Ishikawa (cell line): ENCODE results near the gene MUC21.

ENCODE experiments used
- CEBPB ChIP-seq: IDR thresholded peaks from 2 replicates; pipeline ENCODE4 v1.6.1; 2012
- EGR1 ChIP-seq: IDR thresholded peaks from 2 replicates; pipeline ENCODE4 v1.6.1; 2012
- EP300 ChIP-seq: IDR thresholded peaks from 2 replicates; pipeline ENCODE4 v1.6.1; 2012; ENCODE audit warnings: borderline replicate concordance
- FOXM1 ChIP-seq: IDR thresholded peaks from 2 replicates; pipeline ENCODE4 v1.6.1; 2012; ENCODE audit warnings: low read depth, borderline replicate concordance
- RAD21 ChIP-seq: IDR thresholded peaks from 2 replicates; pipeline ENCODE4 v1.6.1; 2012; ENCODE audit warnings: low read depth
- TAF1 ChIP-seq: IDR thresholded peaks from 2 replicates; pipeline ENCODE4 v1.6.1; 2012; ENCODE audit warnings: low read depth, mild to moderate bottlenecking
- TCF12 ChIP-seq: IDR thresholded peaks from 2 replicates; pipeline ENCODE4 v1.6.1; 2012; ENCODE audit warnings: low read depth
- YY1 ChIP-seq: IDR thresholded peaks from 2 replicates; pipeline ENCODE4 v1.6.1; 2012; ENCODE audit warnings: low read depth
- ZBTB7A ChIP-seq: IDR thresholded peaks from 2 replicates; pipeline ENCODE4 v1.6.1; 2012; ENCODE audit warnings: low read depth
- TF ChIP-seq, protein P1 (sequence below): IDR thresholded peaks from 2 replicates; pipeline ENCODE4 v1.6.1; 2012; ENCODE audit warnings: low read depth, mild to moderate bottlenecking
- TF ChIP-seq, protein P2 (sequence below): IDR thresholded peaks from 2 replicates; pipeline ENCODE4 v1.6.1; 2012

DNA sequence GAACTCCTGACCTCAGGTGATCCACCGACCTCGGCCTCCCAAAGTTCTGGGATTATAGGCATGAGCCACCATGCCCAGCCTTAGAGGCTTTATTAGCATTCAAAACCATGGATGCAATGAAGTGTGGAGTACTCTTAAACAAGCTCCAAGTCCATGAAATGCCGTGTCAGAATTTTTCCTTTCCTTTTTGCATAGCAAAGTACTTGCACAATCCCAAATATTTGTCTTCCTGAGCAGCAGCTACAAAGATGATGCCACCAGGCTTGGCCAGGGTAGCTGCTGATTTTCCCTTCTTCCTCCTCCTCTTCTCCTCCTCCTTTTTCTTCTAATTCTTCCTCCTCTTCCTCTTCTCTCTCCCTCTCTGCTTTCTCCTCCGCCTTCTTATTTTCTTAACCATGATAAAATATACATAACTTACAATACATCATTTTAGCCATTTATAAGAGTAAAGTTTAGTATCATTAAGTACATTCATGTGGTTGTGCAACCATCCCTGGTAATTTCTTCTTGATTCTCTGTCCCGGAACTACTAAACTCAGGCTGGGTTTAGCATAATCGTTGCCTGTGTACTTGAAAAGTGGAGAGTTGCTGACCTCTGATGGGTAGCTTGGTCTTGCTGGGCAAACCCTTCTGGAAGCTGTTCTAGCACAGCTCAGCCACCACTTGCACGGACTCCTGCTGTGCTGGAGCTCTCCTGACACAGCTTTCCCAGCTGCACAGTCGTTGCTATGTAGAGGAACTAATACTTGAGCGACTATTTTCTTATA lies 22.4 kb upstream of the MUC21 start:
- TF ChIP-seq YY1 (no peak), CEBPB (no peak), FOXM1 (no peak), ZBTB7A (no peak), EP300 (no peak), EGR1 (no peak), TAF1 (no peak), RAD21 (no peak), TCF12 (no peak)
- TF ChIP-seq, protein P1, sequence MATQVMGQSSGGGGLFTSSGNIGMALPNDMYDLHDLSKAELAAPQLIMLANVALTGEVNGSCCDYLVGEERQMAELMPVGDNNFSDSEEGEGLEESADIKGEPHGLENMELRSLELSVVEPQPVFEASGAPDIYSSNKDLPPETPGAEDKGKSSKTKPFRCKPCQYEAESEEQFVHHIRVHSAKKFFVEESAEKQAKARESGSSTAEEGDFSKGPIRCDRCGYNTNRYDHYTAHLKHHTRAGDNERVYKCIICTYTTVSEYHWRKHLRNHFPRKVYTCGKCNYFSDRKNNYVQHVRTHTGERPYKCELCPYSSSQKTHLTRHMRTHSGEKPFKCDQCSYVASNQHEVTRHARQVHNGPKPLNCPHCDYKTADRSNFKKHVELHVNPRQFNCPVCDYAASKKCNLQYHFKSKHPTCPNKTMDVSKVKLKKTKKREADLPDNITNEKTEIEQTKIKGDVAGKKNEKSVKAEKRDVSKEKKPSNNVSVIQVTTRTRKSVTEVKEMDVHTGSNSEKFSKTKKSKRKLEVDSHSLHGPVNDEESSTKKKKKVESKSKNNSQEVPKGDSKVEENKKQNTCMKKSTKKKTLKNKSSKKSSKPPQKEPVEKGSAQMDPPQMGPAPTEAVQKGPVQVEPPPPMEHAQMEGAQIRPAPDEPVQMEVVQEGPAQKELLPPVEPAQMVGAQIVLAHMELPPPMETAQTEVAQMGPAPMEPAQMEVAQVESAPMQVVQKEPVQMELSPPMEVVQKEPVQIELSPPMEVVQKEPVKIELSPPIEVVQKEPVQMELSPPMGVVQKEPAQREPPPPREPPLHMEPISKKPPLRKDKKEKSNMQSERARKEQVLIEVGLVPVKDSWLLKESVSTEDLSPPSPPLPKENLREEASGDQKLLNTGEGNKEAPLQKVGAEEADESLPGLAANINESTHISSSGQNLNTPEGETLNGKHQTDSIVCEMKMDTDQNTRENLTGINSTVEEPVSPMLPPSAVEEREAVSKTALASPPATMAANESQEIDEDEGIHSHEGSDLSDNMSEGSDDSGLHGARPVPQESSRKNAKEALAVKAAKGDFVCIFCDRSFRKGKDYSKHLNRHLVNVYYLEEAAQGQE, result no peak
- TF ChIP-seq, protein P2, sequence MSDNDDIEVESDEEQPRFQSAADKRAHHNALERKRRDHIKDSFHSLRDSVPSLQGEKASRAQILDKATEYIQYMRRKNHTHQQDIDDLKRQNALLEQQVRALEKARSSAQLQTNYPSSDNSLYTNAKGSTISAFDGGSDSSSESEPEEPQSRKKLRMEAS, result no peak
